ENCODE data around the gene NTMT2.

NTMT2 gene

GRCh38 chr1:170125269-170125668 is 20.5 kb upstream of the NTMT2 start:
- Histone ChIP-seq H3K9me3 (ENCODE audit: insufficient read depth, low read depth, low read length) (no peaks in the 10 kb centered on the region), H3F3A (ENCODE audit: low read depth) (no peaks in the 10 kb centered on the region)

GRCh38 chr1:170126696-170127095 is 19.1 kb upstream of the NTMT2 start:
- no peaks in the 10 kb centered on the region for H3K9me2 ChIP-seq (replicated peaks; ENCODE audit: low read depth, low read length)
- H3F3A ChIP-seq (ENCODE audit: low read depth): no peaks in the 10 kb centered on the region
- no peaks in the 10 kb centered on the region for H3K27me3 ChIP-seq (ENCODE audit: insufficient read depth, low read length, poor library complexity, severe bottlenecking)
- H3K4me3 ChIP-seq (ENCODE audit: low read length, poor library complexity, severe bottlenecking): no peak overlapping the region
- no peak for TF ChIP-seq CTCF (conservative IDR thresholded peaks at IDR 0.05; ENCODE audit: low read length)
- no peak for TF ChIP-seq EZH2phosphoT487 (IDR thresholded peaks at IDR 0.05; ENCODE audit: borderline replicate concordance)
- H4K20me1 ChIP-seq (ENCODE audit: insufficient read depth, low read length, poor library complexity, severe bottlenecking): no peaks in the 10 kb centered on the region
- no peaks in the 10 kb centered on the region for H3K79me2 ChIP-seq (ENCODE audit: insufficient read depth, low read length)
- peak overlapping the region; percentile 77 for H2AFZ ChIP-seq (ENCODE audit: low read length)
- peaks cover 11% of the 10 kb centered on the region for H3K4me1 ChIP-seq (ENCODE audit: insufficient read depth, low read length, poor library complexity, severe bottlenecking)
- no peak overlapping the region for H3K9ac ChIP-seq (ENCODE audit: low read depth, low read length, poor library complexity, severe bottlenecking)
- no peak overlapping the region for H3K4me2 ChIP-seq (ENCODE audit: low read depth, low read length, poor library complexity, severe bottlenecking)
- no peaks in the 10 kb centered on the region for H3K9me3 ChIP-seq (ENCODE audit: insufficient read depth, low read depth, low read length)
- no peaks in the 10 kb centered on the region for H3K36me3 ChIP-seq (ENCODE audit: insufficient read depth, low read length)

More at GRCh38 chr1:170125269-170125668, 20.5 kb upstream of the NTMT2 start:
- H3K27me3 ChIP-seq (ENCODE audit: insufficient read depth, low read length, poor library complexity, severe bottlenecking): no peaks in the 10 kb centered on the region
- no peak overlapping the region for H3K9ac ChIP-seq (ENCODE audit: low read depth, low read length, poor library complexity, severe bottlenecking)
- peaks cover 11% of the 10 kb centered on the region for H3K4me1 ChIP-seq (ENCODE audit: insufficient read depth, low read length, poor library complexity, severe bottlenecking)
- H3K9me2 ChIP-seq (replicated peaks; ENCODE audit: low read depth, low read length): no peaks in the 10 kb centered on the region
- H3K4me3 ChIP-seq (ENCODE audit: low read length, poor library complexity, severe bottlenecking): no peak overlapping the region
- no peak overlapping the region for H2AFZ ChIP-seq (ENCODE audit: low read length)
- H3K4me2 ChIP-seq (ENCODE audit: low read depth, low read length, poor library complexity, severe bottlenecking): no peak overlapping the region
- TF ChIP-seq EZH2phosphoT487 (IDR thresholded peaks at IDR 0.05; ENCODE audit: borderline replicate concordance) (no peak), CTCF (conservative IDR thresholded peaks at IDR 0.05; ENCODE audit: low read length) (no peak)
- no peaks in the 10 kb centered on the region for H4K20me1 ChIP-seq (ENCODE audit: insufficient read depth, low read length, poor library complexity, severe bottlenecking)
- no peaks in the 10 kb centered on the region for H3K79me2 ChIP-seq (ENCODE audit: insufficient read depth, low read length)
- no peaks in the 10 kb centered on the region for H3K36me3 ChIP-seq (ENCODE audit: insufficient read depth, low read length)

GRCh38 chr1:170131450-170131849 is 14.3 kb upstream of the NTMT2 start:
- Histone ChIP-seq H3K4me3 (ENCODE audit: low read length, poor library complexity, severe bottlenecking) (no peak overlapping the region), H3K9me3 (ENCODE audit: insufficient read depth, low read depth, low read length) (no peaks in the 10 kb centered on the region), H4K20me1 (ENCODE audit: insufficient read depth, low read length, poor library complexity, severe bottlenecking) (no peaks in the 10 kb centered on the region), H3K9me2 (replicated peaks; ENCODE audit: low read depth, low read length) (no peaks in the 10 kb centered on the region), H3K4me2 (ENCODE audit: low read depth, low read length, poor library complexity, severe bottlenecking) (no peak overlapping the region), H3K79me2 (ENCODE audit: insufficient read depth, low read length) (no peaks in the 10 kb centered on the region), H3K27me3 (ENCODE audit: insufficient read depth, low read length, poor library complexity, severe bottlenecking) (no peaks in the 10 kb centered on the region), H3F3A (ENCODE audit: low read depth) (no peaks in the 10 kb centered on the region), H3K4me1 (ENCODE audit: insufficient read depth, low read length, poor library complexity, severe bottlenecking) (peaks cover 11% of the 10 kb centered on the region), H3K36me3 (ENCODE audit: insufficient read depth, low read length) (no peaks in the 10 kb centered on the region), H2AFZ (ENCODE audit: low read length) (0 out of 2 replicates have a peak overlapping the region, but pooled peaks have one; percentile 6), H3K9ac (ENCODE audit: low read depth, low read length, poor library complexity, severe bottlenecking) (no peak overlapping the region)
- TF ChIP-seq EZH2phosphoT487 (IDR thresholded peaks at IDR 0.05; ENCODE audit: borderline replicate concordance): no peak
- TF ChIP-seq CTCF (conservative IDR thresholded peaks at IDR 0.05; ENCODE audit: low read length): no peak

All from Loucy (cell line).